Measurements from ENCODE around the gene MCC. TPM values are rescaled to one million over a fixed set of nuclear protein-coding genes. Genes with fewer than 3 reads are reported as not detected.
"Not testable (repeated sequence)": the region's sequence is repeated elsewhere in the genome, so short reads cannot be mapped to it uniquely, and the experiment has no call there.

MCC gene
- total RNA-seq, 1 experiment from 2014 or later = 23.5 TPM

DNA sequence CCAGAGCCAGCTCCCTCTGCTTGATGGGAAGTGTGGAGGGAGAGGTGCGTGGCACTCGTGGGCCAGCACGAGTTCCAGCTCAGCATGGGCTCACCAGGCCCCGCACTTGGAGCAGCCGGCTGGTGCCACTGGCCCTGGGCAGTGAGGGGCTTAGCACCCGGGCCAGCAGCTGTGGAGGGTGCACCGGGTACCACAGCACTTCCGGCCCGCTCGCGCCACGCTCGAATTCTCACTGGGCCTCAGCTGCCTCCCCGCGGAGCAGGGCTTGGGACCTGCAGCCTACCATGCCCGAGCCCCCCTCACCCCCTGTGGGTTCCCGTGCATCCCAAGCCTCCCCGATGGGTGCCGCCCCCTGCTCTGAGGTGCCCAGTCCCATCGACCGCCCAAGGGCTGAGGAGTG is 413.2 kb downstream of the MCC start (continued):
- TF ChIP-seq ZNF219 (CRISPR knock-in tag; IDR thresholded peaks at IDR 0.05; ENCODE audit: borderline replicate concordance) = no peak
- no peak for TF ChIP-seq IRF2 (CRISPR knock-in tag; IDR thresholded peaks at IDR 0.05; ENCODE audit: borderline replicate concordance, low read depth)
- TF ChIP-seq, protein P1, sequence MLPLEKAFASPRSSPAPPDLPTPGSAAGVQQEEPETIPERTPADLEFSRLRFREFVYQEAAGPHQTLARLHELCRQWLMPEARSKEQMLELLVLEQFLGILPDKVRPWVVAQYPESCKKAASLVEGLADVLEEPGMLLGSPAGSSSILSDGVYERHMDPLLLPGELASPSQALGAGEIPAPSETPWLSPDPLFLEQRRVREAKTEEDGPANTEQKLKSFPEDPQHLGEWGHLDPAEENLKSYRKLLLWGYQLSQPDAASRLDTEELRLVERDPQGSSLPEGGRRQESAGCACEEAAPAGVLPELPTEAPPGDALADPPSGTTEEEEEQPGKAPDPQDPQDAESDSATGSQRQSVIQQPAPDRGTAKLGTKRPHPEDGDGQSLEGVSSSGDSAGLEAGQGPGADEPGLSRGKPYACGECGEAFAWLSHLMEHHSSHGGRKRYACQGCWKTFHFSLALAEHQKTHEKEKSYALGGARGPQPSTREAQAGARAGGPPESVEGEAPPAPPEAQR (CRISPR knock-in tag; IDR thresholded peaks at IDR 0.05) = no peak
- TF ChIP-seq, protein P2, sequence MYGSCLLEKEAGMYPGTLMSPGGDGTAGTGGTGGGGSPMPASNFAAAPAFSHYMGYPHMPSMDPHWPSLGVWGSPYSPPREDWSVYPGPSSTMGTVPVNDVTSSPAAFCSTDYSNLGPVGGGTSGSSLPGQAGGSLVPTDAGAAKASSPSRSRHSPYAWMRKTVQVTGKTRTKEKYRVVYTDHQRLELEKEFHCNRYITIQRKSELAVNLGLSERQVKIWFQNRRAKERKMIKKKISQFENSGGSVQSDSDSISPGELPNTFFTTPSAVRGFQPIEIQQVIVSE (CRISPR knock-in tag; IDR thresholded peaks at IDR 0.05; ENCODE audit: borderline replicate concordance) = no peak

DNA sequence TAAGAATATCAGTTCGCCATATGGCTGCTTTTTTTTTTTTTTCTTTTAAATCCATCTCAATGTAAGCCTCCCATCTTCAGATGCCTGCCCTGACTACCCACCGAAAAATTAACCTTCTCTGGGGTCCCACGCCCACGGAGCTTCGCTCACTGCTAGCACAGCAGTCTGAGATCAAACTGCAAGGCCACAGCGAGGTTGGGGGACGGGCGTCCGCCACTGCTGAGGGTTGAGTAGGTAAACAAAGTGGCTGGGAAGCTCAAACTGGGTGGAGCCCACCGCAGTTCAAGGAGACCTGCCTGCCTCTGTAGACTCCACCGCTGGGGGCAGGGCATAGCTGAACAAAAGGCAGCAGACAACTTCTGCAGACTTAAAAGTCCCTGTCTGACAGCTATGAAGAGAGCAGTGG is 414.6 kb downstream of the MCC start:
- H3K27me3 Mint-ChIP-seq (ENCODE audit: low read depth); H3K27ac Mint-ChIP-seq; DNase-seq (ENCODE audit: low spot score); H3K4me3 Mint-ChIP-seq; POLR2A ChIA-PET; ATAC-seq: not testable (repeated sequence)
- Mint-ChIP-seq H3K36me3 (peaks cover 51% of the 10 kb centered on the region), H3K4me1 (peaks cover 54% of the 10 kb centered on the region), H3K9me3 (peaks cover 31% of the 10 kb centered on the region)
- CTCF ChIA-PET = interaction anchor here (0.8 to 1.2 kb wide), 2 partner anchors 20 to 22 kb away, joined by 3 read pairs; no protein-coding TSS in a partner anchor

DNA sequence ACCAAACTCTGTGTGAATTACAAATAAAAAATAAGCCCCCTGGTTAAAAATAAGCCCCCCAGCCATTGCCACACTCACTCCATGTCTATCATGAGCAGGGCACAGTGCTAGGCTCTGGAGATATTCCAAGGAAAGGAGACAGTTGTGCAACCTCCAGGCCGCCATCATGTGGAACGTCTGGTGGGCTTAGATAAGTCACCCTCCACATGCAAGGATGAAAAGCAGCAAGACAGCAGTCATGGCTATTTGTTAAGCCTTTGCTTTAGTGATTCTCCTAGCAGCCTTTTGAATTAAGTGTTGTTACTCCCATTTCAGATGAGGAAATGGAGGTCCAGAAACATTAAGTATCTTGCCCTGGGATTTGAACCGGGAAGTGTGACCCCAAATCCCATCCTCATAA is 416.9 kb downstream of the MCC start:
- no peak overlapping the region for H3K27ac Mint-ChIP-seq
- TF ChIP-seq ATF1 (CRISPR knock-in tag; IDR thresholded peaks at IDR 0.05) (no peak), ZNF317 (CRISPR knock-in tag; IDR thresholded peaks at IDR 0.05; ENCODE audit: borderline replicate concordance, low read depth) (no peak), ZNF416 (CRISPR knock-in tag; IDR thresholded peaks at IDR 0.05) (no peak), EMX1 (CRISPR knock-in tag; IDR thresholded peaks at IDR 0.05) (no peak), ESRRA (CRISPR knock-in tag; IDR thresholded peaks at IDR 0.05; ENCODE audit: borderline replicate concordance) (no peak), NFYB (CRISPR knock-in tag; conservative IDR thresholded peaks at IDR 0.05; ENCODE audit: low read depth) (no peak), NR3C1 (CRISPR knock-in tag; conservative IDR thresholded peaks at IDR 0.05; ENCODE audit: low read depth) (no peak), ELF4 (CRISPR knock-in tag; IDR thresholded peaks at IDR 0.05; ENCODE audit: low read depth) (no peak), TP53 (CRISPR knock-in tag; IDR thresholded peaks at IDR 0.05) (no peak)
- CTCF ChIA-PET = interaction anchor here (0.5 to 2.2 kb wide), 2 partner anchors 14 to 1241 kb away, joined by 3 to 7 read pairs; no protein-coding TSS in a partner anchor
- POLR2A ChIA-PET = no interaction called here
- H3K27me3 Mint-ChIP-seq (ENCODE audit: low read depth) = no peaks in the 10 kb centered on the region; the same call in 1 of the 2 replicates
- DNase-seq (ENCODE audit: low spot score) = no peak
- ATAC-seq = no peak
- H3K4me3 Mint-ChIP-seq = no peak overlapping the region
- peaks cover 53% of the 10 kb centered on the region for H3K36me3 Mint-ChIP-seq
- peaks cover 62% of the 10 kb centered on the region for H3K4me1 Mint-ChIP-seq
- H3K9me3 Mint-ChIP-seq = peaks cover 19% of the 10 kb centered on the region

DNA sequence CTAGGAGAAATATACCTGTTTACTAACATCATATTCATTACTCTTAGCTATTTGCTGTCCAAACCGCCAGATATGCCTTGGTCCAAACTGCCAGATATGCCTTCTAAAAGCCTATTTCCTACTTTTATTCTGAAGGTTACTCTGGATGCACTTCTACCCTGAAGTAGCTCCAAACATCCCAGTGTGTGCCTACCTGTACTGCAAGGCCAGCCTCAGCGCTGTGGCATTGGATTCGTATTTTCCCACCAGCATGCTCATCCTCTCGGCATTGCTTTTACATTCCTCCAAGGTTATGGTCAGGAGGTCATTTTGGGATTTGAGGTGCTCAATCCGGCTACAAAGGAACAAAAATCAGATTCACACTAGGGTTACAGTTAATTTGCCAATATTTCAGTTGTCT is 417.4 kb downstream of the MCC start:
- Mint-ChIP-seq H3K27ac (peak overlapping the region; percentile 45; the same call in 1 of the 2 replicates), H3K9me3 (peaks cover 15% of the 10 kb centered on the region), H3K4me3 (no peak overlapping the region; the same call in 1 of the 2 replicates), H3K36me3 (peaks cover 49% of the 10 kb centered on the region), H3K4me1 (peaks cover 63% of the 10 kb centered on the region), H3K27me3 (ENCODE audit: low read depth) (no peaks in the 10 kb centered on the region; the same call in 1 of the 2 replicates)
- CTCF ChIA-PET = interaction anchor here (0.5 to 2.2 kb wide), 3 partner anchors 13 to 1241 kb away, joined by 3 to 7 read pairs (median 3); no protein-coding TSS in a partner anchor
- POLR2A ChIA-PET = no interaction called here
- DNase-seq (ENCODE audit: low spot score) (no peak), ATAC-seq (peak; percentile 67)
- TF ChIP-seq, protein P3, sequence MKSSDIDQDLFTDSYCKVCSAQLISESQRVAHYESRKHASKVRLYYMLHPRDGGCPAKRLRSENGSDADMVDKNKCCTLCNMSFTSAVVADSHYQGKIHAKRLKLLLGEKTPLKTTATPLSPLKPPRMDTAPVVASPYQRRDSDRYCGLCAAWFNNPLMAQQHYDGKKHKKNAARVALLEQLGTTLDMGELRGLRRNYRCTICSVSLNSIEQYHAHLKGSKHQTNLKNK (CRISPR knock-in tag; IDR thresholded peaks at IDR 0.05) = no peak
- TF ChIP-seq GRHL2 (CRISPR knock-in tag; IDR thresholded peaks at IDR 0.05; ENCODE audit: insufficient replicate concordance, severe bottlenecking) (no peak), ETV6 (CRISPR knock-in tag; IDR thresholded peaks at IDR 0.05) (no peak)
- TF ChIP-seq, protein P4, sequence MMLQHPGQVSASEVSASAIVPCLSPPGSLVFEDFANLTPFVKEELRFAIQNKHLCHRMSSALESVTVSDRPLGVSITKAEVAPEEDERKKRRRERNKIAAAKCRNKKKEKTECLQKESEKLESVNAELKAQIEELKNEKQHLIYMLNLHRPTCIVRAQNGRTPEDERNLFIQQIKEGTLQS (CRISPR knock-in tag; conservative IDR thresholded peaks at IDR 0.05) = no peak
